Measurements from ENCODE around the gene TEX22. TPM values are rescaled to one million over a fixed set of nuclear protein-coding genes. Genes with fewer than 3 reads are reported as not detected.

The TEX22 gene
- total RNA-seq, 1 donor from 2014 or later: 4.8 TPM

- DNase-seq (ENCODE audit: low spot score in 2 of 2, unreplicated experiment in 2 of 2): no peak
- H3K27ac Mint-ChIP-seq: no peak overlapping the region
- no peaks in the 10 kb centered on the region for H3K9me3 Mint-ChIP-seq
- H3K27me3 Mint-ChIP-seq (ENCODE audit: low read depth): no peaks in the 10 kb centered on the region
- no peak overlapping the region for H3K4me3 Mint-ChIP-seq
- peaks cover 6% of the 10 kb centered on the region for H3K36me3 Mint-ChIP-seq
- TF ChIP-seq CTCF (IDR thresholded peaks at IDR 0.05; ENCODE audit: unreplicated experiment): no peak
- no peaks in the 10 kb centered on the region for H3K4me1 Mint-ChIP-seq
These were observed 13.6 kb upstream of the TEX22 start for GRCh38 chr14:105384605-105385321.

- Mint-ChIP-seq H3K36me3 (peaks cover 6% of the 10 kb centered on the region), H3K27ac (no peak overlapping the region), H3K27me3 (ENCODE audit: low read depth) (no peaks in the 10 kb centered on the region), H3K9me3 (no peaks in the 10 kb centered on the region), H3K4me1 (no peaks in the 10 kb centered on the region), H3K4me3 (no peak overlapping the region)
- no peak for DNase-seq (ENCODE audit: low spot score in 2 of 2, unreplicated experiment in 2 of 2)
- TF ChIP-seq CTCF (IDR thresholded peaks at IDR 0.05; ENCODE audit: unreplicated experiment): no peak
These were observed 13.1 kb upstream of the TEX22 start for GRCh38 chr14:105385322-105385637.

- Mint-ChIP-seq H3K27ac (no peak overlapping the region), H3K27me3 (ENCODE audit: low read depth) (no peaks in the 10 kb centered on the region), H3K4me1 (no peaks in the 10 kb centered on the region), H3K9me3 (no peaks in the 10 kb centered on the region), H3K4me3 (no peak overlapping the region), H3K36me3 (peaks cover 6% of the 10 kb centered on the region)
- DNase-seq (ENCODE audit: low spot score in 2 of 2, unreplicated experiment in 2 of 2): no peak
- TF ChIP-seq CTCF (IDR thresholded peaks at IDR 0.05; ENCODE audit: unreplicated experiment): no peak
These were observed 12.5 kb upstream of the TEX22 start for GRCh38 chr14:105385698-105386365.

- Mint-ChIP-seq H3K9me3 (no peaks in the 10 kb centered on the region), H3K36me3 (peaks cover 6% of the 10 kb centered on the region), H3K27me3 (ENCODE audit: low read depth) (no peaks in the 10 kb centered on the region), H3K27ac (no peak overlapping the region), H3K4me1 (no peaks in the 10 kb centered on the region), H3K4me3 (no peak overlapping the region)
- peak in 1 of 2 experiments; percentile 16 for DNase-seq (ENCODE audit: low spot score in 2 of 2, unreplicated experiment in 2 of 2)
- no peak for TF ChIP-seq CTCF (IDR thresholded peaks at IDR 0.05; ENCODE audit: unreplicated experiment)
These were observed 11.5 kb upstream of the TEX22 start for GRCh38 chr14:105386581-105387529.

GRCh38 chr14:105387530-105387922 is 10.8 kb upstream of the TEX22 start:
- H3K27ac Mint-ChIP-seq: no peak overlapping the region
- no peak for TF ChIP-seq CTCF (IDR thresholded peaks at IDR 0.05; ENCODE audit: unreplicated experiment)
- DNase-seq (ENCODE audit: low spot score in 2 of 2, unreplicated experiment in 2 of 2): no peak
- H3K9me3 Mint-ChIP-seq: no peaks in the 10 kb centered on the region
- peaks cover 5% of the 10 kb centered on the region for H3K36me3 Mint-ChIP-seq
- H3K4me1 Mint-ChIP-seq: no peaks in the 10 kb centered on the region
- H3K27me3 Mint-ChIP-seq (ENCODE audit: low read depth): no peaks in the 10 kb centered on the region
- no peak overlapping the region for H3K4me3 Mint-ChIP-seq
